Sigmoid colon (tissue), 4 donors: ENCODE measurements around the gene HERPUD2.

Experiments
- CTCF ChIP-seq, 4 experiments: fragments of 450-650 bp in 3 of 4; fragments of 200-600 bp in 1 of 4; IDR thresholded peaks; one replicate each; pipeline ENCODE4 v1.5.1; 2016 to 2019; ENCODE audit warnings: antibody characterized with exemption in 4 of 4, mild to moderate bottlenecking in 3 of 4, moderate library complexity in 2 of 4
- EP300 ChIP-seq, 4 donors: sonication (generic); formaldehyde crosslinking; IDR thresholded peaks; one replicate each; pipeline ENCODE4 v1.6.1; 2017; ENCODE audit warnings: antibody characterized with exemption in 4 of 4
- POLR2A ChIP-seq, 2 donors: fragments of 450-650 bp; IDR thresholded peaks; one replicate each; pipeline ENCODE4 v1.6.1; 2016; ENCODE audit warnings: antibody characterized with exemption in 2 of 2, mild to moderate bottlenecking in 2 of 2, moderate library complexity in 2 of 2

DNA sequence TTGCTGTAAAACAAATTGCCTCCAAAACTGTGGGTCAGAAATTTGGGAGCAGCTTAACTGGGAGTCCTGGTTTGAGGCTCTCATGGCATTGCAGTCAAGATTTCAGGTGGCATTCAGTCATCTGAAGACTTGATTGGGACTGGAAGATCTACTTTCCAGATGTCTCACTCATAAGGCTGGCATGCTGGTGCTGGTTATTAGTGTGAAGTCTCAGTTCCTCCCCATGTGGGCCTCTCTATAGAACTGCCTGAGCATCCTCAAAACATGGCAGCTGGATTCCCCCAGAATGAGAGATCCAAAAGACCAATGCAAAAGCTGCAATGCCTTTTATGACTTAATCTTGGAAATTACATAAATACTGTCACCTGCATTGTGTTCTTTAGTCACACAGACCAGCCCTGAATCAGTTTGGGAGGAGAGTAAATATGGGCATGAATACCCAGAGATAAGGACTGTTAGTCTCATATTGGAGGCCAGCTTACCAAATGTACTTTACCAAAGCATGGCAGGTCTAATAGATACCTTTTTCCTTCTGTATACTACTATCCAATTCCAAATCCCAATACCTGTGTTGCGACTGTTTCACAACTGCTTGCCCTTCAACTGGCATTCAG lies 6.5 kb upstream of the HERPUD2 start:
- TF ChIP-seq CTCF (IDR thresholded peaks at IDR 0.05) (no peak), POLR2A (IDR thresholded peaks at IDR 0.05) (no peak), EP300 (IDR thresholded peaks at IDR 0.05) (no peak)
